HG02943 (cell line): ENCODE results near the gene SEC22C.
"Not testable (repeated sequence)": the region's sequence is repeated elsewhere in the genome, so short reads cannot be mapped to it uniquely, and the experiment has no call there.

Experiments used
- ATAC-seq: cut with Tn5 transposase; IDR thresholded peaks from one replicate; pipeline ENCODE4 v1.9.1; 2021; ENCODE audit warnings: mild to moderate bottlenecking, low read depth, moderate library complexity; ENCODE audit not compliant: unreplicated experiment

Gene SEC22C, protein sequence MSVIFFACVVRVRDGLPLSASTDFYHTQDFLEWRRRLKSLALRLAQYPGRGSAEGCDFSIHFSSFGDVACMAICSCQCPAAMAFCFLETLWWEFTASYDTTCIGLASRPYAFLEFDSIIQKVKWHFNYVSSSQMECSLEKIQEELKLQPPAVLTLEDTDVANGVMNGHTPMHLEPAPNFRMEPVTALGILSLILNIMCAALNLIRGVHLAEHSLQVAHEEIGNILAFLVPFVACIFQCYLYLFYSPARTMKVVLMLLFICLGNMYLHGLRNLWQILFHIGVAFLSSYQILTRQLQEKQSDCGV

DNA sequence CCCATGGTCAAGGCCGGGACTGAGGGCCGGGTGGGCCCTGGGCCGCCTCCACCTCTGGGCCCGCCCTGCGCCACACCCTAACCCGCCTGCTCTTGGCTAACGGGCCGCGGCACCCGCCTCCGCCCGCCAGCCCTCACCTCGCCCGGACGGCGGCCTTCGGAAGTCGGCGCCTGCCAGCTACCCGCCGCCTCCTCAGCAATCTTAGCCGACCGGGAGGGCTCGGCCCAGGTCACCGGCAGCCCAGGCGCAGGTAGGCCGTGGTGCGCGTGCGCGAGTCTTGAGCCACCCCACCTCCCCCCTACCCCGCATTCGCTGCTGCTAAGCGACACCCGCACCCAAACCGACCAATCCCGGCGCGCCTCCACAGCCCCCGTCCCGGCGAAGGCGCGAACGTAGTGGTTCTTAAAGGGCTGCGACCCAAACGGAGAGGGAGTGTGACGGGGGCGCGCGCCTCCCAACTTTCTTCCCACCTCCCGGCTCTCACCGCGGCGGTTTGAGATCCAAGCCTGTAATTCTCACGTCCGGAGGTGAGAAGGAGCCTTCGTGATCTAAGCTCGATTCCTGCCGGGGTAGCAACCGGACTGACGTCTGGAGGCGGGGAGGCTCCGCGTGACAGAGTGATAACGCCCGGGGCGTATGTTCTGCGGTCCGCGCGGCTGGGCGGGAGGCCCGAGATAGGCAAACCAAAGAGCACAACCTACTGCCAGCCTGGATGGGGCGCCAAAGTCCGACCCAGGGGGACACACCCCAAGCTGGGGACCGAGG lies at the start of gene SEC22C:
Gene SEC22C (minus strand): TSS at position 259 of the 765 bp plus-strand sequence. CDS start 12,921 bp downstream, outside the sequence.
- peak; percentile 89 for ATAC-seq

DNA sequence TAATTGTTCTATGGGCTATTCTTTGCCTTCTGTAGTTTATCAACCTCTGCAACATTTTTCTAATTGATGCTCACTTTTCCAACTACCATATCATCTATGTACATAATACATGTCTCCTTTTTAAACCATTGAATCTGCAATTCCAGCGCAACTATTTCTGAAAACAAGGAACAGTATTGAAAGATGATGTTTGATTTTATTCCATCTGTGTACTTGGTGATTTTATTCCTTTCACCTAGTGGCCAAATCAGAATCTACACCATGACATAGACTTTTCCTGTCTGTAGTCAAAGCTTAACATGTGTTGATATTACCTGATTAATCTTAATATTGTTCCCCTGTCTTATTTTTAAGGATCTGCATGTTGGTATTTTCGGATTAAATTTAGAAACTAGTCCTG lies 31.7 kb upstream of the SEC22C start:
- ATAC-seq: no peak

DNA sequence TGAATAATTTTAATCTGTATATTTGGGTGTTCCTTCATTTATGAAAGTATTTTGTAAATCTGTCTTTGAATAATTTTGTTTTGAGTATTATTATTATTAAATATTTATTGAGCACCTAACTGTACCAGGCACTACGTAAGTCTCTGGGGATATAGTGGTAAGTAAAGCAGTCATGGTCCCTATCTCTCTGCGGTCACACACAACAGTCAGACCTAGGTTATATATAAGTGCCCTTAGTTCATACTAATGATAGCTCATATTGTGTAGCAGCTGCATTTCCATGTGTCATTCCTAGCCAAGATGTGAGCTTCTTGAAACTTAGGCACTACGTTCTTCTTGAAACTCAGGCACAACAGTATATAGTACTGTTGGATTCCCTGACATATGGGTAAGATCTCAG lies 31.2 kb upstream of the SEC22C start:
- ATAC-seq: no peak

DNA sequence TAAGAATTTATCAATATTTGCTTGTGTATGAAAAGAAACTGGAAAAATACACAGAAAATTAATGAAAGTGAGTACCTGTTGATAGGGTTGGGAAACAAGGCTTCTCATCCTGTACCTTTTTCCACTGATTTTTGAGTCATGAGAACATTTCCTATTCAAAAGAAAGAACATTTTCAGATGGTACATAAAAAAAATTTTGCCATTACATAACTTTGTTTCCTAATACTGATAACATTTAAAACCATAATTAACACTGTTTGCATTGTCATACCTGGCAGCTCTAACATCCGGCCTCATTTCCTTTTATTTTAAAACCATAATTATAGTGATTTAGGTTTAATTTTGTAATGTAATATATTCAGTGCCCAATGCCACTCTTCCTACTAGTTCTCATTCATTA lies 30.4 kb upstream of the SEC22C start:
- no peak for ATAC-seq

DNA sequence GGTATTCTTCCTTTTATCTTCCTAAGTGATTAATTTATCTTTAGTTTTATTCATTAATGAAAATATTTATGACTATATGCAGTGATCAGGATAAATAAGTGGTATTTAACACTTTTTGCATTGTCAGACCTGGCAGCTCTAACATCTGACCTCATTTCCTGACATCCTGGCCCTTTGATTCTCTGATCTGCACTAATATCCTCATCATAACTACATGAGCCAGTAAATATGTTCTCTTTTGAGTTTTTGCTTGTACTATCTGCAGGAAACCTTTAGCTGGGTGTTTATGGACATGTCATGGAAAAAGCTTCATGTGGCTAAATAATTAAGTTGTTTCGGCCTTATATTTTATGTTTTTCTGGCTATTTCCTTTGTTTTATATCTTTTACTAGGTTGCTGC lies 29.2 kb upstream of the SEC22C start:
- no peak for ATAC-seq

DNA sequence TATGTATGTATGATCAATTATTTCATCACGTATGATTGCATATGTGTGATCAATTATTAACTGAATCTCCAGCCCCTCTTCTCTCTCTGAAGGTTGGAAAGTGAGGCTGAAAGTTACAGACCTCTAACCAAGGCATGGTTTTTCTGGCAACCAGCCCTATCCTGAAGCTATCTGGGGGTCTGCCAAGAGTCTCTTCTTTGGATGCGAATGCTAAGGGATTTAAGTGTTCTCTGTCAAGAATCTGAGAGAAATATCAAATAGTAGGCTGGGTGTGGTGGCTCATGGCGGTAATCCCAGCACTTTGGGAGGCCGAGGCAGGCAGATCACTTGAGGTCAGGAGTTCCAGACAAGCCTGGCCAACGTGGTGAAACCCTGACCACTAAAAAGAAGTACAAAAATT lies 26.8 kb upstream of the SEC22C start:
- ATAC-seq: no peak

DNA sequence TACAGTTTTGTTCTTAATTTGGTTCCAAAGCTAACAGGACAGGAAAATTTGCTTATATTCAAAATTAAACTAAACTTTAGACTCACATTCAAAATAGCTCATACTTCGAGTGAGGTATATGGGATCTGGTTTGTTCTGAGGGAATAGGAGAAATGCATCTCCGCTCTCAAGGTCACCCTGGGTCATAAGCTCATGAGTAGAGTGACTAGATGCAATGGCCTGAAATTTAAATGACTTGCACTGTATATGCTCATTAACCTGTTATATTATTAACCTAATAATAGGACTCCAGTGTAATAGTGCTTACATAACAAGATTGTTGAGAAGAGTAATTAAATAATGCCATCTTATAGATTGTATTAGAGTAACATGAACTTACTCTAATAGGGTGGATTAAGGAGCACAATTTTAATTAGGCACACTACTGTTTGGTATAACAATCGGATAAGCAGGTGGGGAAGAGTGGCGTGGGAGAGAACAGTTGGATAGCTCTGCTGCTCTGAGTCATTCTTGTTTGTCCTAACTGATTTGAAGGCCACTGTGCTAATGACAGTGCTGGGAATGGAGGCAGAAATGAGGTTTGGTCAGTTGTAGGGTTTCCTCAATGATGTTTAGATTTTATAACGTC lies 23.9 kb upstream of the SEC22C start:
- no peak for ATAC-seq

DNA sequence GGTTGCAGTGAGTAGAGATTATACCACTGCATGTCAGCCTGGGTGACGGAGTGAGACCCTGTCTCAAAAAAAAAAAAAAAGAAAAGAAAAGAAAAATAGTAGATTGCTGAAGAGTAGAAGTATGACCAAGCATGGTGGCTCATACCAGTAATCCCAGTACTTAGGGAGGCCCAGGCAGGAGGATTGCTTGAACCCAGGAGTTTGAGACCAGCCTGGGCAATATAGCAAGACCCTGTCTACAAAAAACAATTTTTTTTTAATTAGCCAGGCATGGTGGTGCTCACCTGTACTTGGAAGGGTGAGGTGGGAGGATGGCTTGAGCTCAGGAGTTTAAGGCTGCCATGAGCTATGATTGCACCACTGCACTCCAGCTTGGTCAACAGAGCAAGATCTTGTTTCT lies 21.2 kb upstream of the SEC22C start:
- ATAC-seq: no peak

DNA sequence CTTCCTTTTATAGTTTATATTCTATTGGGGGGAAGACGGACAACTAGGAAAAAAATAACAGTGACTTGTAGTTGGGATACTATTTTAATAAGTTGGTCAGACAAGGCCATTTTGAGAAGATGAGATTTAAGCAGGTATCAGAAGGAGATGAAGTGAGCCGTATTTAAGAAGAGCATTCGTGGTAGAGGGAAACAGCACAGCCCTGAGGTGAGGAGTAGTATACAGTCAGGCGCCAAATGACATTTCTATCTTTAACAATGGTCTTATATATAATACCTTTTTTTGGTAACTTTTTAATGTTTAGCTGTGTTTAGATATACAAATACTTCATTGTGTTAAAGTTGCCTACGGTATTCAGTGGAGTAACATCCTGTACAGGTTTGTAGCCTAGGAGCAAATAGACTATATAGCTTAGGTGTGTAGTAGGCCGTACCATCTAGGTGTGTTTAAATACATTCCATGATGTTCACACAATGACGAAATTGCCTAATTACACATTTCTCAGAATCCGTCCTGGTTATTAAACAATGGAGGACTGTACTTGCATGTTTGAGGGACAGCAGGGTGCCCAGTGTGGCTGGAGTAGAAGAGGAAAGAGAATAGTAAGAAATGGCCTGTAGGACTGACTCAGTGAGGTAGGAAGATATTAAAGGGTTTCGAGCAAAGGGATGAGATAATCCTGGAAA lies 20.3 kb upstream of the SEC22C start:
- no peak for ATAC-seq

DNA sequence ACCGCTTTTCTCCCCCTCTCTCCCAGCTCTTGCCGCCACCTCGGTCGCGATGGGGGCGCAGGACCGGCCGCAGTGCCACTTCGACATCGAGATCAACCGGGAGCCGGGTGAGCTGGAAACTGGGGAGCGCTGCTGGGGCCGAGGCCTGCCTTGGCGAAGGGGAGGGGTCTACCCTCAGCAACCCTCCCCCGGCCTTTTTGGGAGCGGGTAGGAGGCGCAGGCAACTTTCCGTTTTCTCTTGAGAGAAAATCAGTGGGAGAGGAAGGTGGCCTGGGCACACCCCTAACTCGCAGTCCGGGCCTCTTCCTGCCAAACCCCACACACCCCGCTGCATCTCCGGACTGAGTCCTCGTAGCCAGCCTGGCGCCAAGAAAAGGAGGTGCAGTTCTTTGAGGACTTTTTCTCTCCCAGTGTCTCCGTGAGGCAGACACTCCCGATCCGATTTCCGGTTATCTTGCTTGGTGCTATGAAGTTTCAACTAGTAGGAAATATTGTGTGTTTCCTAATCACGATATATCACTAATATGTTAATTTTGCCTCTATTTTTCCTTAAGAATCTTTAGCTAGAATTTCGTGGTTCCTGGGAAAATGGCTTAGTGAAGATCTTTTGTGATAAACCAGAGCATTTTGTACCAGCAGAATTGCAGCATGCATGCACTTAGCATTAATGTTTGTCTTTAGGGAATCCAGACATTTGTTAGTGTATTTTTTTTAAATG lies 19.4 kb upstream of the SEC22C start:
- ATAC-seq: no peak

DNA sequence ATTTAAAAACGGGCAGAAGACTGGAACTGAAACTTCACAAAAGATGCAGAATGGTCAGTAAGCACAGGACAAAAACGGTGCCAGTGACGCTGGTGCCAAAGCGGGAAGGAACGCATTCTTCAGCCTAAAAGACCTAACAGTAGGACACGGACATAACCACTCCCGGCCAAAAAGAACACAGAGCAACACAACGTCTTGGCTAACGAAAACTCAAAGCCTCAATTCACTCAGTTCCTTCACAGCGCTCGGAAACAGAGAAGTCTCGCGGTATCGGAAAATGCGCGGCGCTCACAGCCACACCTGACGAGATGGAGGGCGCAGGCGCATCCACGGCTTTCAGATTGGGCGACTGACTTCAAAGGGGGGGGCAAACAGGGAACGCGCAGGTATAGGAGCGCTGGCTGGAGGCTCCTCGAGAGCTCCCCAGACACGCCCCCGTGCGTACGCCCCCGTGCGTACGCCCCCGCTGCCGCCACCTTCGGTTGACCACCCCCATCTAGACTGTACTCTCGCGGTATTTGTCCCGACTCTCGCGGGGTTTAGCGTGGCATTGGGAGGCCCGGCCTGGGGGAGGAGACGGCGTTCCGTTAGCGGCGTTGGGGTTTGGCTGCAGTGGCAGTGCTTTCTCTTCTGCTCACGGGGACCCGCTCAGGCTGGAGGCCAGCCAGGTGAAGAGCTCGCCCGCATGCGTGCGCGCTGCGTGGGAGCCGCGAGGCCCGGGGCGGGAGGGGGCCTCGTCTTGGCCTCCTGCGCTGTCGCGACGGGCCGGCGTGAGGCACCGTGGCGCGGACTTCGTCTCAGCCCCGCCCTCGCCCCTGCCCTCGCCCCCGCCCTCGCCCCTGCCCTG lies 18.6 kb upstream of the SEC22C start, which contains the start of gene NKTR:
Gene NKTR (plus strand): TSS at position 576 of the 847 bp plus-strand sequence. CDS start 321 bp downstream, outside the sequence.
- peak; percentile 85 for ATAC-seq

DNA sequence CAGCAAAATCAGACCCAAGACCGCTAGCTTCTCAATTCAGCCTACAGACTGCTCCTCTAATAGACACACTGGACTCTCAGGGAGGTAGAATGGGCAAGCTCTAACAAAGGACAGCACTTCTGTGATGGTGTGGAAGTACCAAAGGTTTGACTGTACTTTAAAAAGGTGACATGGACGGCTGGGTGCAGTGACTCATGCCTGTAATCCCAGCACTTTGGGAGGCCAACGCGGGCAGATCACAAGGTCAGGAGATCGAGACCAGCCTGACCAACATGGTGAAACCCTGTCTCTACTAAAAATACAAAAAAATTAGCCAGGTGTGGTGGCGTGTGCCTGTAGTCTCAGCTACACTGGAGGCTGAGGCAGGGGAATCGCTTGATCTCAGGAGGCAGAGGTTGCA lies 15.3 kb upstream of the SEC22C start:
- not testable (repeated sequence) for ATAC-seq

DNA sequence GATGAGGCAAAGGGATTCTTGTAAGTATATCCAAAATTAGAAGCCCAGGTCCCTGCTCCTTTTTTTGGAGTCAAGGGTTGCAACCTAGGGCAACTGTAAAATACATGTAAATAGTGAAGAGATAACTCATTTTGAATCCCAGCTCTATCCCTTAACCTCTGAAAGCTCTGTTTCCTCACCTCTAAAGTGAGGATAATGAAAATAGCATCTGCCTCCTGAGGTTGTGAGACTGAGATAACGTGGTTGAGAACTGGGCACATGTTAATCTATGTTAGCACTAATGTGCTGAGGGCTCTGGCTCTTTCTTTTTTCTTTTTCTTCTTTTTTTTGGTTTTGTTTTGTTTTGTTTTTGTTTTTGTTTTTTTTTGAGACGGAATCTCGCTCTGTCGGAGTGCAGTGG lies 13.9 kb upstream of the SEC22C start:
- ATAC-seq: no peak

DNA sequence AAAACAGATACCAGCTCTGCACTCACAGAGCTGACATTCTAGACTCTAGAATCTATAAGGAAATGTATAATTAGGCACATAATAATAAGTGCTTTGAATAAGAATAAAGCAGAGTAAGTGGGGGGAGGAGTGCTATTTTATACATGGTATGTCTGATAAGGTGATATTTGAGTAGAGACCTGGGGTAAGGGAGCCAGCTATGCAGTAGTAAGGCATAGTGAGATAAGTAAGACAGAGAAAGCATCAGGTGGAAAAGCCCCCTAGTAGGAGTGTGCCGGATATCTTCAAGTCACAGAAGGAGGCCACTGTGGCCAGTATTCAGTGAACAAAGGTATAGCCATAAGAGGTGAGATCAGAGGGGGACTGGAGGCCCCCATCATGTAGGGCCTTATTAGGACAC lies 11.9 kb upstream of the SEC22C start:
- no peak for ATAC-seq

DNA sequence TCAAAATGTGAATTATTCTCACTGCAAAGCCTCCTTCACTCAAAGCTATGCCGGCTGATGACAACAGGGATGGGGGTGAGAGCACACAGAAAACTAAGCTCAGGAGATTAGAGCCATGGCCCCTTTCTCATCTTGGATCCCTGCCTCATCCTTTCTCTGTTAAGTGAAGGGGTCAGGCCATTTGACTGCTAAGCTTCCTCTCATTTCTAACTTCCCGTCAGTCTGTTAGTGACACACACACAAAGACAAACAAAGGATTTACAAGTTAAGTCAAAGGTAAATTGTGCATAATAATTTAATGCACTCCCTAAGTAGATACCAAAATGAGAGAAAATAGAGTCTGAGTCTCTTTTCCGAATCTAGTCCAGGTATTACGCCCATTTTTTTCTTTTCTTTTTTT lies 10.0 kb upstream of the SEC22C start:
- no peak for ATAC-seq

DNA sequence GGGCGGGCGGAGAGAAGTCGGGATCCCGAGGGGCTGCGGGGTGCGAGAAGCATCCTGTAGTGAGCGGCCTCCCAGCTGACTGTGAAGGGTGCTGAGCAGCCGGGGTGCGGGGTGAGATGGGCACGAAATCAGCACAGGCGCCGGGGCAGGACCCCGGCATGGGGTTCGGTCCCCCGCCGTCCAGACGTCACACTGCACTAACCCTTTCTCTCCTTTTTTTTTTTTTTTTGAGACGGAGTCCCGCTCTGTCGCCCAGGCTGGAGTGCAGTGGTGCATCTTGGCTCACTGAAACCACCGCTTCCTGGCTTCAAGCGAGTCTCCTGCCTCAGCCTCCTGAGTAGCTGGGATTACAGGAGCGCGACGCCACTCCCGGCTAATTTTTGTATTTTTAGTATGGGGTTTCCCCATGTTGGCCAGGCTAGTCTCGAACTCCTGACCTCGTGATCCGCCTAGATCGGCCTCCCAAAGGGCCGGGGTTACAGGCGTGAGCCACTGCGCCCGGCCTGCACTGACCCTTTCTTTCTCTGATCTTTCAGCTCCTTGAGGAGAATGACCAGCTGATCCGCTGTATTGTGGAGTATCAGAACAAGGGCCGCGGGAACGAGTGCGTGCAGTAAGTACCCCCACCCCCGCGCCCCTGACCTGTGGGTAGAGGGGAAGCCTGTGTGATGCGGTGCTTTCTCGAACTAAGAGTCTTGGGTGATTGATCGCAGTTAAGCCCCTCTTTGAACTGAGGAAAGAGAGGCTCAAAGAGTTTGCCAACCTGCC lies 9.4 kb upstream of the SEC22C start:
- ATAC-seq: peak; percentile 0

DNA sequence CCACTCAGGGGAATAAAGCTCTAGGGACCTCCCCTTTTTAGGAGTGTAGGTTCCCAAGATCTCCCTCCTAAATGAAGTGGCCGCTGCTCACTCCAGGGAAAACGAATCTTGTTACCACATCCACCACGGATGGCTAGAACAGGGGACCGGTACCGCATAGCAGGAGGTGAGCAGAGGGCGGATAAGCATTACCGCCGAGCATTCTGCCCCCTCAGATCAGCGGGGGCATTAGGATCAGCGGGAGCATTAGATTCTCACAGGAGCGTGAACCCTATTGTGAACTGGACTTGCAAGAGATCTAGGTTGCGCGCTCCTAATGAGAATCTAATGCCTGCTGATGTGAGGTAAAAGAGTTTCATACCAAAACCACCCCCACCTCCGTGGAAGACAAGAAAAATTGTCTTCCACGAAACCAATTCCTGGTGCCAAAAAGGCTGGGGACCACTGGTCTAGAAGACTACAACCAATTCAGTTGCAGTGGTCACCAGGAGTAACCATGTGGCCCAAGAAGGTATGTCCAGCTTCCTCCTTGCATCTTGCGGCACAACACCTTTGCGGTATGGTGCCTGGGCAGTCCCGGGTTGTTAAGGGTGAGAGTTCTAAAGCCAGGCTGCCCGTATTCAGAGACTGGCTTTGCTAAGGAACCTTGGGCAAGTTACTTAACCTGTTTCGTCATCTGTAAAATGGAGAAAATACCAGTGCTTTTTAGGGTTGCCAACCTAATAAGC lies 7.8 kb upstream of the SEC22C start:
- ATAC-seq: no peak

DNA sequence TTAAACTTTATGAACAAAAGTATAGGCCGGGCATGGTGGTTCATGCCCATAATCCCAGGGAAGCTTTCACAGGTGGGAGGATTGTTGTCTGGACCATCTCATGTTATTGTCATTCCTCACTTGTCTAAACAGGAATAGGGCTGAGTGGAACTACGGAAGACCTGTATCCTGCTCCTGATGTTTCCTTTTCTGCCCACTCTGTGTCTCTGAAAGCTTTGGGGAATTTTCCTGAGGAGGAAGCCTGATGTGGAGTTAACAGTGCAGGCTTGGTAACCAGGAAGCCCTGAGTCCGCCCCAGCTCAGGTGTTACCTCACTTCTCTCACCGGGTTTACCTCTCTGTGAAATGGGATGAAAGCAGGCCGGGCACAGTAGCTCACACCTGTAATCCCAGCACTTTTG lies 6.9 kb upstream of the SEC22C start:
- ATAC-seq: no peak
